ENCODE data around the gene DOCK1. TPM values are rescaled to one million over a fixed set of nuclear protein-coding genes. Genes with fewer than 3 reads are reported as not detected.

DOCK1 gene
- polyA plus RNA-seq, 1 of the 3 experiments (the other 2 are of a cell fraction) = 15.5 TPM

GRCh38 chr10:127195571-127196281, 290.5 kb downstream of the DOCK1 start:
- H3K9me2 ChIP-seq = no peaks in the 10 kb centered on the region
- no peaks in the 10 kb centered on the region for H3K36me3 ChIP-seq (replicated peaks in 1 of 2; ENCODE audit: control insufficient read depth in 1 of 2, insufficient read depth in 2 of 2, low read length in 1 of 2)
- peak overlapping the region; percentile 46 to 66 for H3K4me3 ChIP-seq (ENCODE audit: low read depth in 2 of 2, low read length in 1 of 2)
- POLR2A ChIA-PET = no interaction called here
- no peak for TF ChIP-seq TEAD4 (IDR thresholded peaks at IDR 0.05; ENCODE audit: borderline replicate concordance, insufficient read depth)
- TF ChIP-seq, protein P1, sequence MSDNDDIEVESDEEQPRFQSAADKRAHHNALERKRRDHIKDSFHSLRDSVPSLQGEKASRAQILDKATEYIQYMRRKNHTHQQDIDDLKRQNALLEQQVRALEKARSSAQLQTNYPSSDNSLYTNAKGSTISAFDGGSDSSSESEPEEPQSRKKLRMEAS (IDR thresholded peaks at IDR 0.05; ENCODE audit: low read depth) = 0 out of 2 replicates have a peak, but pooled peaks have one; percentile 6
- H3K4me1 ChIP-seq (ENCODE audit: control insufficient read depth in 1 of 2, insufficient read depth in 2 of 2, low read depth in 1 of 2, low read length in 1 of 2) = peaks cover 0 to 10% of the 10 kb centered on the region in 2 experiments; a peak in 1 of 4 replicates
- no peak overlapping the region for H3K9ac ChIP-seq
- CTCF ChIA-PET = interaction anchor here (6.6 kb wide), 1 partner anchor 11 kb away, joined by 29 read pairs; no protein-coding TSS in a partner anchor
- whole genome bisulfite sequencing (ENCODE audit: low lambda C conversion rate) = 4% methylated on average over 15 of the region's 91 CpGs
- DNase-seq = peak; percentile 77
- peaks cover 46% of the 10 kb centered on the region for H4K20me1 ChIP-seq (ENCODE audit: insufficient read depth)
- H3K9me3 ChIP-seq = no peaks in the 10 kb centered on the region
- no peaks in the 10 kb centered on the region for H3K79me2 ChIP-seq (ENCODE audit: insufficient read depth)
- no peak overlapping the region for H3K27ac ChIP-seq (ENCODE audit: low read depth in 2 of 2, low read length in 1 of 2)
- peaks cover 5% of the 10 kb centered on the region for H3F3A ChIP-seq (replicated peaks; ENCODE audit: insufficient read depth)
- H3K27me3 ChIP-seq (ENCODE audit: insufficient read depth) = no peaks in the 10 kb centered on the region
- H2AFZ ChIP-seq (ENCODE audit: low read depth) = no peak overlapping the region
- H3K4me2 ChIP-seq = peak overlapping the region; percentile 93

DNA sequence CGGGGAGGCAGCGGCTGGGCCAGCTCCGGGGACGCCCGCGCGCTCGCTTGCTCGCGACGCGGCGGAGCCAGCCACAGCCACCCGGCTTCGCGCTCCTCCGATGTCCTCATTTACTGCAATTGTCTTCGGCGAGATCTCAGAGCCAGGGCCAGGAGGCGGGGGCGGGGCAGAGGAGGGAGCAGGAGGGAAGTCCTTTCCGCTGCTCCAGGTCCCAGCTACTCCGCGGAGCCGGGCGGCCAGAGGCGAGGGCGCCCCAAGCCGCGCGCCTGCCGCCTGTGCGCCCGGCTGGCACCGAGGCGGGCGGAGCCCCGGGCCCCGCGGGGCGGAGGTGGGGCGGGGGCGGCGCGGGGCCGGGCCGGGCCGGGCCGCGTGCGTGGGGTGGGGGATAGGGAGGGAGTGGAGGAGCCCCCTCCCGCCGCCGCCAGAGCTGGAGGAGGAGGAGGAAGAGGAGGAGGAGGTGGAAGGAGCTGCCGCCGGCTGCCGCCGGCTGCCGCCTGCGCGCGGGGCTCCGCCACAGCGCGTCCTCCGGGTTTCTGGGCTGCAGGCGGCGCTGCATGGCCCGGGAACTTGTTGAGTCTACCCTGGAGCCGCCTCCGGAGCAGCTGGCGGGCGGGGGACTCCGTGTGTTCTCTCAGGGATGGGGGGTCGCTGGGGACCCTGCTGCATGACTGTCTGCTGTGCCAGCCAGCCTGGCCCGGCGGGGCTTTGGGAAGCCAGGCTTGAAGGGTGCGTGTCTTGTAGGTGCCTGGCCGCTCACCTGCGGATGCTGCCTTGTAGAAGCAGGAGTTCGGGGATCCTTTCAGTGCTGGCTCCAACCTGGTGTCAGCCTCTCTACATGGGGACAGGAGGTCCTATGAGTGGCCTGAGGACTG, 291.3 kb downstream of the DOCK1 start, which contains the start of gene INSYN2A:
Gene INSYN2A (minus strand): TSS at position 310 of the 872 bp plus-strand sequence. CDS start 20,196 bp downstream, outside the sequence.
- Histone ChIP-seq H3K4me3 (ENCODE audit: low read depth in 2 of 2, low read length in 1 of 2) (peak within 1 kb of the TSS; percentile 46 to 66), H3K79me2 (ENCODE audit: insufficient read depth) (no peaks in the 10 kb centered on the region), H3K4me1 (ENCODE audit: control insufficient read depth in 1 of 2, insufficient read depth in 2 of 2, low read depth in 1 of 2, low read length in 1 of 2) (peaks cover 0 to 10% of the 10 kb centered on the region in 2 experiments; a peak in 1 of 4 replicates), H3K9me2 (no peaks in the 10 kb centered on the region), H3F3A (replicated peaks; ENCODE audit: insufficient read depth) (peaks cover 5% of the 10 kb centered on the region), H3K36me3 (replicated peaks in 1 of 2; ENCODE audit: control insufficient read depth in 1 of 2, insufficient read depth in 2 of 2, low read length in 1 of 2) (no peaks in the 10 kb centered on the region), H3K27ac (ENCODE audit: low read depth in 2 of 2, low read length in 1 of 2) (no peak within 1 kb of the TSS), H4K20me1 (ENCODE audit: insufficient read depth) (peaks cover 41% of the 10 kb centered on the region), H3K9ac (no peak within 1 kb of the TSS), H3K27me3 (ENCODE audit: insufficient read depth) (no peaks in the 10 kb centered on the region), H2AFZ (ENCODE audit: low read depth) (no peak within 1 kb of the TSS), H3K4me2 (peak within 1 kb of the TSS; percentile 93), H3K9me3 (no peaks in the 10 kb centered on the region)
- peak; percentile 78 for DNase-seq
- ChIA-PET POLR2A (no interaction called here), CTCF (interaction anchor here (0.8 to 6.6 kb wide), 4 partner anchors 10 to 206 kb away, joined by 3 to 29 read pairs (median 3); no protein-coding TSS in a partner anchor)
- 15% methylated on average over 21 of the region's 81 CpGs for WGBS (ENCODE audit: low lambda C conversion rate)
- TF ChIP-seq TAF1 (IDR thresholded peaks at IDR 0.05; ENCODE audit: borderline replicate concordance, low read depth, low read length) (no peak), USF2 (IDR thresholded peaks at IDR 0.05; ENCODE audit: borderline replicate concordance, low read depth, low read length) (no peak), YY1 (IDR thresholded peaks at IDR 0.05; ENCODE audit: low read depth) (no peak), ZBTB33 (IDR thresholded peaks at IDR 0.05; ENCODE audit: borderline replicate concordance, low read depth) (no peak), NRF1 (IDR thresholded peaks at IDR 0.05; ENCODE audit: low read depth, low read length) (no peak), EP300 (IDR thresholded peaks at IDR 0.05; ENCODE audit: borderline replicate concordance in 1 of 2, low read depth in 1 of 2, low read length in 1 of 2) (no peak), REST (IDR thresholded peaks at IDR 0.05; ENCODE audit: low read depth, low read length) (no peak), RCOR1 (IDR thresholded peaks at IDR 0.05; ENCODE audit: low read length) (no peak), JUND (IDR thresholded peaks at IDR 0.05) (no peak), USF1 (IDR thresholded peaks at IDR 0.05; ENCODE audit: borderline replicate concordance, low read depth) (no peak)
- TF ChIP-seq, protein P1 (IDR thresholded peaks at IDR 0.05; ENCODE audit: low read depth) = 0 out of 2 replicates have a peak, but pooled peaks have one; percentile 6

All from SK-N-SH (cell line).